Gastroesophageal sphincter (tissue), 4 donors: Measurements from ENCODE around the gene FBXO15. TPM values are rescaled to one million over a fixed set of nuclear protein-coding genes. Genes with fewer than 3 reads are reported as not detected.

Source experiments
- ATAC-seq: fragments of 150-250 bp; one replicate; pipeline ENCODE4 v1.9.1; 2016; ENCODE audit warnings: mild to moderate bottlenecking, moderate library complexity
- H3K27ac ChIP-seq, 4 donors: fragments of 200-600 bp; sonication (generic) in 3 of 4; 1 replicate in 3 of 4; 2 replicates in 1 of 4; pipeline ENCODE4 v1.5.1; 2016 to 2019
- H3K27me3 ChIP-seq: fragments of 200-600 bp; sonication (generic); one replicate; pipeline ENCODE4 v1.5.1; 2019
- H3K36me3 ChIP-seq, 2 donors: fragments of 200-600 bp; sonication (generic); one replicate each; pipeline ENCODE4 v1.5.1; 2019; ENCODE audit warnings: control low read depth in 1 of 2
- H3K4me1 ChIP-seq, 3 donors: fragments of 200-600 bp; sonication (generic); 1 replicate in 2 of 3; 2 replicates in 1 of 3; pipeline ENCODE4 v1.5.1; 2016 to 2019; ENCODE audit warnings: control low read depth in 2 of 3
- H3K4me3 ChIP-seq, 2 donors: fragments of 200-600 bp; sonication (generic); one replicate each; pipeline ENCODE4 v1.5.1; 2019; ENCODE audit warnings: mild to moderate bottlenecking in 1 of 2, moderate library complexity in 1 of 2
- H3K9me3 ChIP-seq, 3 donors: fragments of 200-600 bp; sonication (generic); one replicate each; pipeline ENCODE4 v1.5.1; 2017 to 2019; ENCODE audit warnings: control low read depth in 2 of 3
- EP300 ChIP-seq: sonication (generic); formaldehyde crosslinking; IDR thresholded peaks from one replicate; pipeline ENCODE4 v1.6.1; 2017; ENCODE audit warnings: antibody characterized with exemption, mild to moderate bottlenecking
- POLR2A ChIP-seq, 2 donors: fragments of 450-650 bp; IDR thresholded peaks; one replicate each; pipeline ENCODE4 v1.6.1; 2017; ENCODE audit warnings: antibody characterized with exemption in 2 of 2, mild to moderate bottlenecking in 2 of 2, moderate library complexity in 1 of 2
- POLR2AphosphoS5 ChIP-seq: sonication (generic); formaldehyde crosslinking; IDR thresholded peaks from one replicate; pipeline ENCODE4 v1.6.1; 2017; ENCODE audit warnings: antibody characterized with exemption
- WGBS, 2 donors: methylation state at CpG; one replicate each; pipeline ENCODE4 v1.1.5; 2018; ENCODE audit warnings: low coverage in 1 of 2; 5-methylcytosine and 5-hydroxymethylcytosine counted together
- total RNA-seq, 4 donors: library from RNA; depleted of rRNA; stranded (reverse); fragments of >200 nt; gene quantifications; one replicate each; pipeline ENCODE4 v1.1.0, GENCODE V29; 2016
- TF ChIP-seq, protein P1 (sequence below), 4 experiments: fragments of 200-600 bp in 2 of 4; fragments of 450-650 bp in 2 of 4; sonication (generic) in 1 of 4; IDR thresholded peaks; one replicate each; pipeline ENCODE4 v1.5.1; 2017 to 2019; ENCODE audit warnings: antibody characterized with exemption in 4 of 4, mild to moderate bottlenecking in 2 of 4, moderate library complexity in 2 of 4

FBXO15 gene
- total RNA-seq, 4 donors from 2014 or later, result 0.27 TPM; not detected in 3

- ATAC-seq, result no peak
- H3K4me3 ChIP-seq, result no peak overlapping the region
- TF ChIP-seq EP300 (no peak), POLR2AphosphoS5 (no peak), POLR2A (IDR thresholded peaks at IDR 0.05) (no peak)
- TF ChIP-seq, protein P1, sequence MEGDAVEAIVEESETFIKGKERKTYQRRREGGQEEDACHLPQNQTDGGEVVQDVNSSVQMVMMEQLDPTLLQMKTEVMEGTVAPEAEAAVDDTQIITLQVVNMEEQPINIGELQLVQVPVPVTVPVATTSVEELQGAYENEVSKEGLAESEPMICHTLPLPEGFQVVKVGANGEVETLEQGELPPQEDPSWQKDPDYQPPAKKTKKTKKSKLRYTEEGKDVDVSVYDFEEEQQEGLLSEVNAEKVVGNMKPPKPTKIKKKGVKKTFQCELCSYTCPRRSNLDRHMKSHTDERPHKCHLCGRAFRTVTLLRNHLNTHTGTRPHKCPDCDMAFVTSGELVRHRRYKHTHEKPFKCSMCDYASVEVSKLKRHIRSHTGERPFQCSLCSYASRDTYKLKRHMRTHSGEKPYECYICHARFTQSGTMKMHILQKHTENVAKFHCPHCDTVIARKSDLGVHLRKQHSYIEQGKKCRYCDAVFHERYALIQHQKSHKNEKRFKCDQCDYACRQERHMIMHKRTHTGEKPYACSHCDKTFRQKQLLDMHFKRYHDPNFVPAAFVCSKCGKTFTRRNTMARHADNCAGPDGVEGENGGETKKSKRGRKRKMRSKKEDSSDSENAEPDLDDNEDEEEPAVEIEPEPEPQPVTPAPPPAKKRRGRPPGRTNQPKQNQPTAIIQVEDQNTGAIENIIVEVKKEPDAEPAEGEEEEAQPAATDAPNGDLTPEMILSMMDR (IDR thresholded peaks at IDR 0.05), result no peak
- WGBS, 2 donors, result 11 to 31% methylated on average over 3 to 6 of the region's 18 CpGs
- H3K9me3 ChIP-seq, result no peaks in the 10 kb centered on the region
- H3K4me1 ChIP-seq, result peaks cover 0 to 9% (median 0%) of the 10 kb centered on the region in 3 donors
- H3K36me3 ChIP-seq, result no peaks in the 10 kb centered on the region
- no peaks in the 10 kb centered on the region for H3K27me3 ChIP-seq
- H3K27ac ChIP-seq, result peak overlapping the region in 1 of 4 donors; percentile 2
Observed at GRCh38 chr18:74082742-74083556, 64.7 kb downstream of the FBXO15 start.

- ATAC-seq, result peak; percentile 70
Observed at GRCh38 chr18:74081966-74082741, 65.5 kb downstream of the FBXO15 start.

GRCh38 chr18:74078257-74078656 is 69.4 kb downstream of the FBXO15 start:
- Histone ChIP-seq H3K36me3 (no peaks in the 10 kb centered on the region), H3K4me1 (peaks cover 0 to 8% (median 0%) of the 10 kb centered on the region in 3 donors), H3K27ac (no peak overlapping the region), H3K9me3 (no peaks in the 10 kb centered on the region), H3K4me3 (no peak overlapping the region), H3K27me3 (no peaks in the 10 kb centered on the region)
- WGBS, 2 donors, result 88 to 96% methylated on average over 4 to 6 of the region's 9 CpGs
- TF ChIP-seq POLR2AphosphoS5, result no peak
- TF ChIP-seq, protein P1 (IDR thresholded peaks at IDR 0.05), result no peak
- no peak for TF ChIP-seq POLR2A (IDR thresholded peaks at IDR 0.05)
- no peak for TF ChIP-seq EP300
- ATAC-seq, result no peak

More at GRCh38 chr18:74081966-74082741, 65.5 kb downstream of the FBXO15 start:
- H3K4me1 ChIP-seq, result peaks cover 0 to 9% (median 0%) of the 10 kb centered on the region in 3 donors
- H3K27ac ChIP-seq, result peak overlapping the region in 1 of 4 donors; percentile 2
- H3K9me3 ChIP-seq, result no peaks in the 10 kb centered on the region
- TF ChIP-seq POLR2AphosphoS5 (no peak), POLR2A (IDR thresholded peaks at IDR 0.05) (no peak), EP300 (no peak)
- TF ChIP-seq, protein P1 (IDR thresholded peaks at IDR 0.05), result peak in 3 of 4 experiments; percentile 14 to 54 (median 22)
- 64 to 76% methylated on average over 7 to 9 of the region's 13 CpGs for WGBS, 2 donors
- no peaks in the 10 kb centered on the region for H3K27me3 ChIP-seq
- H3K4me3 ChIP-seq, result no peak overlapping the region
- H3K36me3 ChIP-seq, result no peaks in the 10 kb centered on the region

DNA sequence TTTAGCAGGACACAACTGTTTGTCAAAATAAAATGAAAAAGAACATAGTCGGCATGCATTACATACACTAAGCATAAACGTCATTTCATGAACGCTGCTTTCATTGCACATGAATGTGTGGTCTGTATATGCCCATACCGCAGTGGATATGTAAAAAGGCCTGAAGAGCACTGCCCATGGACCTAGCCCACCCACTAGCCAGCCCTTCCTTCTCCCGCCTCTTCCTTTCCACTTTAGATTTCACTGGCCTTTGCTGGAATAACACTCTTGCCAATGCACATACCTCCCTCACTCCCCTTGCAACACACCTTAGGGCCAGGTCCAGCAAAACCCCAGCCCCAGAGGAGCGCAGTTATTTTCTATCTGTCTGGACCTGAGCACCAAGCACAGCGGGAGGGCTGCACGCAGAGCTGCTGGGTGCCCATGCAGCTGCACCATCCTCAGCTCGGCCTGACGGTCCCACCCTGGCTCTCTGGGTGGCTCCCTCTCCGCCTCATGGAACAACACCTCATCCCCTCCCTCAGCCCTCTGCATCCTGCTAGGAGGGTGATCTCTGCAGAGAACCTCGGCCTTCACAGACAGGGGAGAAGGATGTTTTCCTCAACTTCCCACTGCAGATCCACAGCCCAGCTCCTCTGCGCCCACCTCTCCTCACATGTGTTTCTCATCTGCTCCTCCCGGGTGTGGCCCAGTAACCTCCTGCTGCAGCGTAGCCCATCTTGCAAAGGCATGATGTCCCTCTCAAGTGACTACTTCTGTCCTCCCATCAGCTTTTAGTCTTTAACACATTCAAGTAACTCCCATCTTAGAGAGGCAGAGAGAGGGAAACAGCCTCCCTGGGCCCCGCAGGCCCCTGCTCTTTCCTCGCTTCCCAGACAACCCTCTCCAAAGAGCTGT is 72.7 kb downstream of the FBXO15 start:
- Histone ChIP-seq H3K9me3 (no peaks in the 10 kb centered on the region), H3K27me3 (no peaks in the 10 kb centered on the region), H3K27ac (no peak overlapping the region), H3K36me3 (no peaks in the 10 kb centered on the region), H3K4me3 (no peak overlapping the region), H3K4me1 (no peaks in the 10 kb centered on the region)
- no peak for ATAC-seq
- TF ChIP-seq, protein P1 (IDR thresholded peaks at IDR 0.05), result no peak
- no peak for TF ChIP-seq POLR2A (IDR thresholded peaks at IDR 0.05)
- TF ChIP-seq POLR2AphosphoS5, result no peak
- no peak for TF ChIP-seq EP300
- WGBS, 2 donors, result 86 to 88% methylated on average over 11 to 15 of the region's 17 CpGs
